Astrocyte (in vitro differentiated cells and primary cell): ENCODE results near the gene PGS1. TPM values are rescaled to one million over a fixed set of nuclear protein-coding genes. Genes with fewer than 3 reads are reported as not detected.

Experiments
- DNase-seq: peaks from one replicate; pipeline ENCODE4 v3.0.0-alpha.2; 2010; ENCODE audit warnings: low read depth
- FAIRE-seq: peaks from 2 replicates; lab custom pipeline; 2011; peaks lifted over from hg19 to GRCh38; lab: Jason Lieb, UNC
- H2AFZ ChIP-seq: 2 replicates; pipeline ENCODE4 v1.6.0; 2012; ENCODE audit warnings: low read depth, low read length, inconsistent platforms
- H3K27ac ChIP-seq: 2 replicates; pipeline ENCODE4 v1.5.1; 2011; ENCODE audit warnings: low read depth, low read length, inconsistent platforms
- H3K27me3 ChIP-seq: 2 replicates; pipeline ENCODE4 v1.6.0; 2011; ENCODE audit warnings: low read length, inconsistent platforms; ENCODE audit not compliant: insufficient read depth
- H3K36me3 ChIP-seq: 2 replicates; pipeline ENCODE4 v1.5.1; 2011; ENCODE audit warnings: low read length, inconsistent platforms; ENCODE audit not compliant: insufficient read depth
- H3K4me1 ChIP-seq: 2 replicates; pipeline ENCODE4 v1.5.1; 2011; ENCODE audit warnings: low read length, inconsistent platforms; ENCODE audit not compliant: insufficient read depth
- H3K4me2 ChIP-seq: 2 replicates; pipeline ENCODE4 v1.6.0; 2012; ENCODE audit warnings: low read length, inconsistent platforms
- H3K4me3 ChIP-seq: 2 replicates; pipeline ENCODE4 v1.5.1; 2011; ENCODE audit warnings: low read depth, mild to moderate bottlenecking, low read length, inconsistent platforms; ENCODE audit not compliant: insufficient read depth
- H3K79me2 ChIP-seq: 2 replicates; pipeline ENCODE4 v1.6.0; 2012; ENCODE audit warnings: mild to moderate bottlenecking, low read length, inconsistent platforms; ENCODE audit not compliant: insufficient read depth
- H3K9ac ChIP-seq: 2 replicates; pipeline ENCODE4 v1.6.0; 2012; ENCODE audit warnings: mild to moderate bottlenecking, low read length, inconsistent platforms
- H3K9me3 ChIP-seq: 2 replicates; pipeline ENCODE4 v1.5.1; 2012; ENCODE audit warnings: low read depth, mild to moderate bottlenecking, low read length, inconsistent platforms; ENCODE audit not compliant: insufficient read depth
- H4K20me1 ChIP-seq: 2 replicates; pipeline ENCODE4 v1.6.0; 2012; ENCODE audit warnings: low read length, inconsistent platforms; ENCODE audit not compliant: insufficient read depth
- H3K27ac Mint-ChIP-seq: one replicate; pipeline ENCODE4 v1.8.0; 2021; ENCODE audit warnings: mild to moderate bottlenecking, mixed read lengths; ENCODE audit not compliant: unreplicated experiment
- H3K27me3 Mint-ChIP-seq: one replicate; pipeline ENCODE4 v1.8.0; 2021; ENCODE audit warnings: low read depth, mixed read lengths; ENCODE audit not compliant: unreplicated experiment
- H3K36me3 Mint-ChIP-seq: one replicate; pipeline ENCODE4 v1.8.0; 2021; ENCODE audit warnings: low read depth, mixed read lengths; ENCODE audit not compliant: unreplicated experiment
- H3K4me1 Mint-ChIP-seq: one replicate; pipeline ENCODE4 v1.8.0; 2021; ENCODE audit warnings: low read depth, mixed read lengths; ENCODE audit not compliant: unreplicated experiment
- H3K4me3 Mint-ChIP-seq: one replicate; pipeline ENCODE4 v1.8.0; 2021; ENCODE audit warnings: mild to moderate bottlenecking, moderate library complexity, mixed read lengths; ENCODE audit not compliant: unreplicated experiment
- H3K9me3 Mint-ChIP-seq: one replicate; pipeline ENCODE4 v1.8.0; 2021; ENCODE audit warnings: mild to moderate bottlenecking, mixed read lengths; ENCODE audit not compliant: unreplicated experiment
- CTCF ChIP-seq: IDR thresholded peaks from 2 replicates; pipeline ENCODE4 v1.5.1; 2011; ENCODE audit warnings: low read depth, mild to moderate bottlenecking, inconsistent platforms, low read length, moderate library complexity; ENCODE audit not compliant: insufficient read depth
- EZH2 ChIP-seq: IDR thresholded peaks from 2 replicates; pipeline ENCODE4 v1.6.1; 2012; ENCODE audit warnings: mild to moderate bottlenecking, low read length, inconsistent platforms; ENCODE audit not compliant: insufficient read depth
- total RNA-seq: library from RNA; stranded (reverse); gene quantifications from 2 replicates; pipeline ENCODE4 v1.2.1, GENCODE V29; 2021

PGS1 gene
- total RNA-seq, 1 donor from 2014 or later: 32.0 TPM

- Mint-ChIP-seq H3K27me3 (no peaks in the 10 kb centered on the region), H3K4me1 (peaks cover 35% of the 10 kb centered on the region), H3K27ac (peak overlapping the region; percentile 75), H3K9me3 (no peaks in the 10 kb centered on the region), H3K36me3 (peaks cover 15% of the 10 kb centered on the region), H3K4me3 (peak overlapping the region; percentile 31)
- Histone ChIP-seq H4K20me1 (peaks cover 66% of the 10 kb centered on the region), H3K79me2 (peaks cover 24% of the 10 kb centered on the region), H3K4me2 (no peak overlapping the region), H3K36me3 (peaks cover 7% of the 10 kb centered on the region), H3K27me3 (no peaks in the 10 kb centered on the region), H3K4me1 (peaks cover 19% of the 10 kb centered on the region), H3K9me3 (no peaks in the 10 kb centered on the region), H2AFZ (no peak overlapping the region), H3K9ac (no peak overlapping the region), H3K27ac (no peak overlapping the region), H3K4me3 (no peak overlapping the region)
- DNase-seq (no peak), FAIRE-seq (no peak)
- TF ChIP-seq CTCF (no peak), EZH2 (no peak)
Measured at GRCh38 chr17:78419970-78420815, 41.7 kb downstream of the PGS1 start.

GRCh38 chr17:78421084-78421533 lies 42.7 kb downstream of the PGS1 start:
- DNase-seq: no peak
- H3K4me1 ChIP-seq: peaks cover 12% of the 10 kb centered on the region
- no peaks in the 10 kb centered on the region for H3K27me3 Mint-ChIP-seq
- H3K36me3 Mint-ChIP-seq: peaks cover 17% of the 10 kb centered on the region
- peaks cover 59% of the 10 kb centered on the region for H4K20me1 ChIP-seq
- H3K79me2 ChIP-seq: peaks cover 24% of the 10 kb centered on the region
- no peak overlapping the region for H3K27ac ChIP-seq
- H3K36me3 ChIP-seq: peaks cover 7% of the 10 kb centered on the region
- peaks cover 29% of the 10 kb centered on the region for H3K4me1 Mint-ChIP-seq
- no peak overlapping the region for H3K9ac ChIP-seq
- no peaks in the 10 kb centered on the region for H3K27me3 ChIP-seq
- no peak overlapping the region for H3K27ac Mint-ChIP-seq
- no peaks in the 10 kb centered on the region for H3K9me3 Mint-ChIP-seq
- no peak for FAIRE-seq
- TF ChIP-seq EZH2: no peak
- no peak for TF ChIP-seq CTCF
- no peak overlapping the region for H3K4me3 ChIP-seq
- H3K4me3 Mint-ChIP-seq: no peak overlapping the region
- H3K4me2 ChIP-seq: no peak overlapping the region
- no peak overlapping the region for H2AFZ ChIP-seq
- H3K9me3 ChIP-seq: no peaks in the 10 kb centered on the region
